ENCODE measurements around the gene RAPGEF4. TPM values are rescaled to one million over a fixed set of nuclear protein-coding genes. Genes with fewer than 3 reads are reported as not detected.

The RAPGEF4 gene
- total RNA-seq, 1 experiment from 2014 or later: not detected

DNA sequence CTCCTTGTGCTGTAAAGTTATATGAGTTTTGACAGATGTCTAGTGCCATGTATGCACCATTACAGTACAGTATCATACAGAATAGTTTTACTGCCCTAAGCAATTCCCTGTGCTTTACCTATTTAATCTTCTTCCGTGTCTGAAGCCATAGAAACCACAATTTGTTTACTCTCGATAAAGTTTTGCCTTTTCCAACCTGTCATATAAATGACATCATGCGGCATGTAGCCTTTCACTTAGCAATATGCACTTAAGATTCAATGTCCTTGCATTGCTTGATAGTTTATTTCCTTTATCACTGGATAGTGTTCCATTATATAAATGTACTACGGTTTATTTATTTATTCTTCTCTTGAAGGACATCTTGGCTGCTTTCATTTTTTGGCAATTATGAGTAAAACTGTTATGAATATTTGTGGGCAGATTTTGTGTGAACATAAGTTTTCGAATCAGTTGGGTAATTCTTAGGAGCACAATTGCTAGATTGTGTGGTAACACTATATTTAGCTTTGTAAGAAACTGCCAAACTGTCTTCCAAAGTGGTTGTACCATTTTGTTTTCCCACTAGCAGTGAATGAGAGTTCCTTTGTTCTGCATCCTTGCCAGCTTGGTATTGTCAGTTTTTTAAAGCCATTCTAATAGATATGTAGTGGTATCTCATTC, 203.2 kb downstream of the RAPGEF4 start:
- H3K4me3 Mint-ChIP-seq (ENCODE audit: unreplicated experiment): no peak overlapping the region
- no peaks in the 10 kb centered on the region for H3K36me3 Mint-ChIP-seq (ENCODE audit: insufficient read depth, unreplicated experiment)
- TF ChIP-seq, protein P1, sequence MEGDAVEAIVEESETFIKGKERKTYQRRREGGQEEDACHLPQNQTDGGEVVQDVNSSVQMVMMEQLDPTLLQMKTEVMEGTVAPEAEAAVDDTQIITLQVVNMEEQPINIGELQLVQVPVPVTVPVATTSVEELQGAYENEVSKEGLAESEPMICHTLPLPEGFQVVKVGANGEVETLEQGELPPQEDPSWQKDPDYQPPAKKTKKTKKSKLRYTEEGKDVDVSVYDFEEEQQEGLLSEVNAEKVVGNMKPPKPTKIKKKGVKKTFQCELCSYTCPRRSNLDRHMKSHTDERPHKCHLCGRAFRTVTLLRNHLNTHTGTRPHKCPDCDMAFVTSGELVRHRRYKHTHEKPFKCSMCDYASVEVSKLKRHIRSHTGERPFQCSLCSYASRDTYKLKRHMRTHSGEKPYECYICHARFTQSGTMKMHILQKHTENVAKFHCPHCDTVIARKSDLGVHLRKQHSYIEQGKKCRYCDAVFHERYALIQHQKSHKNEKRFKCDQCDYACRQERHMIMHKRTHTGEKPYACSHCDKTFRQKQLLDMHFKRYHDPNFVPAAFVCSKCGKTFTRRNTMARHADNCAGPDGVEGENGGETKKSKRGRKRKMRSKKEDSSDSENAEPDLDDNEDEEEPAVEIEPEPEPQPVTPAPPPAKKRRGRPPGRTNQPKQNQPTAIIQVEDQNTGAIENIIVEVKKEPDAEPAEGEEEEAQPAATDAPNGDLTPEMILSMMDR (IDR thresholded peaks at IDR 0.05; ENCODE audit: unreplicated experiment): no peak
- intact Hi-C loops (cut with micrococcal nuclease): no loop called here
- ChIA-PET CTCF (no interaction called here), POLR2A (no interaction called here)
- H3K27ac Mint-ChIP-seq (ENCODE audit: low read depth, unreplicated experiment): no peak overlapping the region
- H3K4me1 Mint-ChIP-seq (ENCODE audit: insufficient read depth, unreplicated experiment): no peaks in the 10 kb centered on the region
- no peaks in the 10 kb centered on the region for H3K27me3 Mint-ChIP-seq (ENCODE audit: insufficient read depth, unreplicated experiment)
- BruUV-seq (replicated peaks): no TSS peak
- H3K9me3 Mint-ChIP-seq (ENCODE audit: unreplicated experiment): peaks cover 24% of the 10 kb centered on the region
- no peak for DNase-seq (ENCODE audit: unreplicated experiment)

GRCh38 chr2:172943539-172943938, 207.9 kb downstream of the RAPGEF4 start:
- ChIA-PET CTCF (interaction anchor here (0.9 kb wide), 1 partner anchor 12 kb away, joined by 3 read pairs; no protein-coding TSS in a partner anchor), POLR2A (interaction anchor here (0.5 to 0.6 kb wide), 2 partner anchors 85 to 305 kb away, joined by 3 read pairs; no protein-coding TSS in a partner anchor)
- Mint-ChIP-seq H3K4me1 (ENCODE audit: insufficient read depth, unreplicated experiment) (peaks cover 6% of the 10 kb centered on the region), H3K9me3 (ENCODE audit: unreplicated experiment) (peaks cover 20% of the 10 kb centered on the region), H3K27ac (ENCODE audit: low read depth, unreplicated experiment) (no peak overlapping the region), H3K4me3 (ENCODE audit: unreplicated experiment) (no peak overlapping the region), H3K27me3 (ENCODE audit: insufficient read depth, unreplicated experiment) (no peaks in the 10 kb centered on the region), H3K36me3 (ENCODE audit: insufficient read depth, unreplicated experiment) (no peaks in the 10 kb centered on the region)
- BruUV-seq (replicated peaks): no TSS peak
- TF ChIP-seq, protein P1 (IDR thresholded peaks at IDR 0.05; ENCODE audit: unreplicated experiment): no peak
- intact Hi-C loops (cut with micrococcal nuclease): no loop called here
- DNase-seq (ENCODE audit: unreplicated experiment): no peak

DNA sequence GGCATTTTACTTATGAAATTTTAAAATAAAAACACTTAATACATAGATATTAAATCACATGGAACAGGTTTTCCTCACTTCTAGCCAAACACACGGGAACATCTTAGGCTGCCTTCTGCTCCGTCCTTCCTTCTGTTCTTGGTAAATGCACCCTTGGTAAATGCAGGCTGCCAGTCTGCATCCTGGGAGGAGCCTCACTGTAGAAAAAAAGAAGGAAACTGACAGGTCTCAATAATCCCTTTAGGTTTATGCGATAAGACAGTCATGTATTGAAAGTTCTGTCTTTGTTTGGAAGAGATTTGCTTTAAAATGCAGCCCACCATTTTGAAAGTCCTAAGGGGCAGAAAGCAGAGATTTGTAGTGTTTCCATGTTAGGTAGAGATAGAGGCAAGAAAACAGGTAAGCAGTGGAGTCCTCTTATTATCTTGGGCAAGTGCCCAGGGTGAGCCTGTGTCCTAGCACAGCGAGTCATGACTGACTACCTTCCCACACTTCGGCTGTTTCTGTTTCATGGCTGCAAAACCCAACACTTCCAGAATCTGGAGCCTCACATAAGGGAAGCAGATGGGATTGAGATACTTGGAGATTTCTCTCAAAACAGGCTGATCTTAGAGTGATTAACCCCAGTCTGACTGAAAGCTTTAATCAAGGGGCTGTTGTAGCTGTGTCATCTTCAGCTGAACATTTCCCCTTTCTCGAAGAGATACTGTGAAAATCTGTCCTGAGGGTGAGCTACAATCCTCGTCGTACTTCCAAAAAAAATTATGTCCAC, 208.6 kb downstream of the RAPGEF4 start:
- Mint-ChIP-seq H3K27me3 (ENCODE audit: insufficient read depth, unreplicated experiment) (no peaks in the 10 kb centered on the region), H3K4me3 (ENCODE audit: unreplicated experiment) (no peak overlapping the region), H3K9me3 (ENCODE audit: unreplicated experiment) (peaks cover 13% of the 10 kb centered on the region), H3K4me1 (ENCODE audit: insufficient read depth, unreplicated experiment) (peaks cover 6% of the 10 kb centered on the region), H3K27ac (ENCODE audit: low read depth, unreplicated experiment) (no peak overlapping the region), H3K36me3 (ENCODE audit: insufficient read depth, unreplicated experiment) (no peaks in the 10 kb centered on the region)
- no TSS peak for BruUV-seq (replicated peaks)
- CTCF ChIA-PET: interaction anchor here (0.6 to 0.7 kb wide), 2 partner anchors 34 to 771 kb away, joined by 3 to 4 read pairs; no protein-coding TSS in a partner anchor
- POLR2A ChIA-PET: no interaction called here
- intact Hi-C loops (cut with micrococcal nuclease): no loop called here
- TF ChIP-seq, protein P1 (IDR thresholded peaks at IDR 0.05; ENCODE audit: unreplicated experiment): no peak
- no peak for DNase-seq (ENCODE audit: unreplicated experiment)

DNA sequence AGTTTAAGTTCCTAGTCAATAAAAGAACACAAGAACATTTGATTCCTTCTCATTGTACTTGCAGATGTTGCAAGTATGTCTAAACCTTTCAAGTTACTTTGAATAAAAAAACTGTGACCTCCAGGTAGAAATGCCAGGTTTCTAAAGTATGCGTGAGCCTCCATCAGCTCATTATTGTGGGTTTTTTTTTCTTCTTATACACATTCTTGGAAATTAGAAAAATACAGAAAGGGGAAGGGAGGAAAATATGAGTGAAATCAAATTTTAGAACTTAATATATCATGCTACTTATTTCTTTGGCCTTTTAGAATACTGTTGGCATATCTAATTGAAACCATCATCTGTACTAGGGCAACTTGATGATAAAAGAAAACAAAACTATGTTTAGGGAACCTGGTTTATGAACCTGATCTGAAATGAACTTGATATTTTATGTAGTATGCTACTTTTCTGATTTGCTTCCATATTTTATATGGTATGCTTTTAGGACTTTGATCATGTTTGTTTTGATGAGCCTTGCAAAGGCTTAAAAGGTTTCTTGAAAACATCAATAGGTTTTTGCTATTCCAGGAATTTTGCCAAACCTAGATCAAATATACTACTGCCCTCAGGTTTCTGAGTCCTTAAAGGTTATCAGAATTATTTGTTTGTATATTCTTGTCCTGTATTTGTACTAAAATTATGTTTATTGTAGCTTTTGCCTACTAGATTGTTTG, 209.3 kb downstream of the RAPGEF4 start:
- TF ChIP-seq, protein P1 (IDR thresholded peaks at IDR 0.05; ENCODE audit: unreplicated experiment): no peak
- Mint-ChIP-seq H3K27ac (ENCODE audit: low read depth, unreplicated experiment) (no peak overlapping the region), H3K27me3 (ENCODE audit: insufficient read depth, unreplicated experiment) (no peaks in the 10 kb centered on the region), H3K9me3 (ENCODE audit: unreplicated experiment) (peaks cover 6% of the 10 kb centered on the region), H3K4me3 (ENCODE audit: unreplicated experiment) (no peak overlapping the region), H3K36me3 (ENCODE audit: insufficient read depth, unreplicated experiment) (no peaks in the 10 kb centered on the region), H3K4me1 (ENCODE audit: insufficient read depth, unreplicated experiment) (peaks cover 6% of the 10 kb centered on the region)
- intact Hi-C loops (cut with micrococcal nuclease): no loop called here
- ChIA-PET POLR2A (no interaction called here), CTCF (interaction anchor here (0.6 to 1.0 kb wide), 3 partner anchors 35 to 770 kb away, joined by 3 to 8 read pairs (median 4); no protein-coding TSS in a partner anchor)
- BruUV-seq (replicated peaks): no TSS peak
- no peak for DNase-seq (ENCODE audit: unreplicated experiment)

All from MCF 10A (cell line).